ENCODE data around the gene ITPR1.

ITPR1 gene

DNA sequence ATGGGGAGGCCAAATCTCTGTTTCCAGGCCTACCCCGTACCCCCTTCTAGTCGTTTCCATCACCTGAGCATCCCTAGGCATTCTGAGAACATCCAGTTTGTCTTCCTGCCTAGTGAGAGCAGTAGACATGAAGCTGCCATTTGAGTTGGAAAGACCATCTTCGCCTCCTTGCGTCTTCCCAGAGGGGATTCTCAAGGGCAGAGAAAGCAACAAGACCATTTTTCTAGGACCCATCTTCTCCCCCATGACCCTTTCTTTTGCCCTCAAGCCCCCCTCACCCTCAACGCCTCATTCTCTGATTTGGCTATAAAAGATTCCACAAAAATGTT is 337.4 kb downstream of the ITPR1 start:
- no peak overlapping the region for H3K14ac ChIP-seq (ENCODE audit: low read length in 2 of 2)
- 86% methylated on average over 5 of the region's 5 CpGs for WGBS
- no peak overlapping the region for H3K4me3 ChIP-seq (ENCODE audit: insufficient read depth in 1 of 2, low read depth in 1 of 2, low read length in 2 of 2)
- H3K27me3 ChIP-seq (ENCODE audit: control insufficient read depth in 1 of 2, insufficient read depth in 1 of 2, low read length in 2 of 2) = no peaks in the 10 kb centered on the region
- peak overlapping the region; percentile 61 to 100 for H2BK12ac ChIP-seq (ENCODE audit: low read length in 2 of 2)
- H3K9ac ChIP-seq (ENCODE audit: low read length) = peak overlapping the region; percentile 20
- H3K9me3 ChIP-seq (ENCODE audit: control insufficient read depth, low read length) = no peaks in the 10 kb centered on the region
- peaks cover 31% of the 10 kb centered on the region for H3K4me1 ChIP-seq (ENCODE audit: control insufficient read depth, insufficient read depth, low read depth, low read length)
- H3K4ac ChIP-seq (ENCODE audit: low read depth in 1 of 2, low read length in 2 of 2) = peak overlapping the region; percentile 54 to 95
- no peak overlapping the region for H2AFZ ChIP-seq (ENCODE audit: low read depth, low read length)
- H2BK5ac ChIP-seq (ENCODE audit: low read depth, low read length, poor library complexity, severe bottlenecking) = peak overlapping the region; percentile 87
- peak overlapping the region; percentile 86 for H2BK120ac ChIP-seq (ENCODE audit: low read depth, low read length)
- peak overlapping the region; percentile 31 to 90 for H3K18ac ChIP-seq (ENCODE audit: low read depth in 1 of 2, low read length in 2 of 2)
- DNase-seq = no peak
- no peak overlapping the region for H2BK15ac ChIP-seq (ENCODE audit: low read depth, poor library complexity, severe bottlenecking)
- peak overlapping the region; percentile 93 for H3K27ac ChIP-seq (ENCODE audit: low read length, poor library complexity, severe bottlenecking)
- H4K91ac ChIP-seq (ENCODE audit: low read length) = peak overlapping the region; percentile 94
- no peak overlapping the region for H3K4me2 ChIP-seq (ENCODE audit: low read length, poor library complexity, severe bottlenecking)
- H3K23ac ChIP-seq (ENCODE audit: low read length in 2 of 2) = peak overlapping the region in 1 of 2 experiments; percentile 3
- H3K36me3 ChIP-seq (ENCODE audit: control insufficient read depth in 1 of 2, insufficient read depth in 2 of 2, low read depth in 1 of 2, low read length in 2 of 2) = no peaks in the 10 kb centered on the region
- peak overlapping the region; percentile 99 for H2AK5ac ChIP-seq (ENCODE audit: low read length, severe bottlenecking)
- peak overlapping the region; percentile 70 for H4K8ac ChIP-seq (ENCODE audit: low read length)
- no peaks in the 10 kb centered on the region for H3K79me1 ChIP-seq (replicated peaks; ENCODE audit: low read length, poor library complexity, severe bottlenecking)

DNA sequence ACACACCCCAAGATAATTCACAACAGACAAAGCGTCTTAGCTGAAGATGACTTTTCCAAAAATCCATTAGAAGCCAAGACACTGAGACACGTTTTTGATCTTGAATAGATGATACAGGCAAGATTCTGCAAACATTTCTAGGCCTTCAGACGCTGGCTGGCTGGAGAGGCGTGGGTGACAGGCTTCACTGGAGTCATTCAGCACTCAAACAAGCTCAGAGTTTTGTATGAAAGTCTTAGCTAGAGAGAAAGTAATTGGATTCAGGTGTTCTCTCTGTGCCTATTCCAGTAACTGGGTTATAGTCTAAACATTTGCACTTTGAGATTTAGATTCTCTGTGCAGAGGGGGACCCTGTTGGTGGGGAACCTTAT is 338.4 kb downstream of the ITPR1 start:
- Histone ChIP-seq H4K91ac (ENCODE audit: low read length) (no peak overlapping the region), H3K23ac (ENCODE audit: low read length in 2 of 2) (no peak overlapping the region), H3K4me3 (ENCODE audit: insufficient read depth in 1 of 2, low read depth in 1 of 2, low read length in 2 of 2) (no peak overlapping the region), H2AK5ac (ENCODE audit: low read length, severe bottlenecking) (peak overlapping the region; percentile 90), H3K27ac (ENCODE audit: low read length, poor library complexity, severe bottlenecking) (peak overlapping the region; percentile 93), H2BK12ac (ENCODE audit: low read length in 2 of 2) (peak overlapping the region in 1 of 2 experiments; percentile 29), H3K9ac (ENCODE audit: low read length) (peak overlapping the region; percentile 20), H3K14ac (ENCODE audit: low read length in 2 of 2) (no peak overlapping the region), H3K18ac (ENCODE audit: low read depth in 1 of 2, low read length in 2 of 2) (peak overlapping the region; percentile 13 to 50), H3K27me3 (ENCODE audit: control insufficient read depth in 1 of 2, insufficient read depth in 1 of 2, low read length in 2 of 2) (no peaks in the 10 kb centered on the region), H3K9me3 (ENCODE audit: control insufficient read depth, low read length) (no peaks in the 10 kb centered on the region), H2BK5ac (ENCODE audit: low read depth, low read length, poor library complexity, severe bottlenecking) (peak overlapping the region; percentile 98), H3K79me1 (replicated peaks; ENCODE audit: low read length, poor library complexity, severe bottlenecking) (no peaks in the 10 kb centered on the region), H3K4me2 (ENCODE audit: low read length, poor library complexity, severe bottlenecking) (no peak overlapping the region), H2BK120ac (ENCODE audit: low read depth, low read length) (peak overlapping the region; percentile 42), H3K36me3 (ENCODE audit: control insufficient read depth in 1 of 2, insufficient read depth in 2 of 2, low read depth in 1 of 2, low read length in 2 of 2) (no peaks in the 10 kb centered on the region), H3K4ac (ENCODE audit: low read depth in 1 of 2, low read length in 2 of 2) (peak overlapping the region in 1 of 2 experiments; percentile 62), H2BK15ac (ENCODE audit: low read depth, poor library complexity, severe bottlenecking) (no peak overlapping the region), H4K8ac (ENCODE audit: low read length) (peak overlapping the region; percentile 62), H3K4me1 (ENCODE audit: control insufficient read depth, insufficient read depth, low read depth, low read length) (peaks cover 21% of the 10 kb centered on the region), H2AFZ (ENCODE audit: low read depth, low read length) (no peak overlapping the region)
- 23% methylated on average over 4 of the region's 4 CpGs for WGBS
- no peak for DNase-seq

DNA sequence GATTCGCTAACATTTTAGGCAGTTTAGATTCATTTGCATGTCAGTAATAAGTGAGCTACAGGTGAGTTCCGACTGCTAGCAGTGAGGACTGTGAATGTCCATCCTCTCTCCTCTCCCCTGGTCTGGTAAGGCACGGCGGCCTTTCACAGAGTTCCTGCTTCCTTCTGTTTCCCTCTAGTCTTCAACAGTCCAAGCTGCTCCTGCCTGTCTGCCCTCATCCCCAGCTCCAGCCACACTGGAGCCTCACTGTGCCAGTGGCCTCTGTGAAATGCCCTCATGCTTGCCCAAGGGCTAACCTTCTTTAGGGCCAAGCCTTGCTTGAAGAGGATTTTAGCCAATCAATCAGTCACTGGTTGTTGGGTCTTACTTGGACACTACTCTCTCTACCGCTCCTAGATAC is 340.3 kb downstream of the ITPR1 start:
- Histone ChIP-seq H3K27me3 (ENCODE audit: control insufficient read depth in 1 of 2, insufficient read depth in 1 of 2, low read length in 2 of 2) (no peaks in the 10 kb centered on the region), H3K18ac (ENCODE audit: low read depth in 1 of 2, low read length in 2 of 2) (no peak overlapping the region), H2BK120ac (ENCODE audit: low read depth, low read length) (no peak overlapping the region), H3K14ac (ENCODE audit: low read length in 2 of 2) (no peak overlapping the region), H2AFZ (ENCODE audit: low read depth, low read length) (no peak overlapping the region), H3K4me2 (ENCODE audit: low read length, poor library complexity, severe bottlenecking) (no peak overlapping the region), H2BK12ac (ENCODE audit: low read length in 2 of 2) (peak overlapping the region in 1 of 2 experiments; percentile 14), H3K9ac (ENCODE audit: low read length) (no peak overlapping the region), H3K4me3 (ENCODE audit: insufficient read depth in 1 of 2, low read depth in 1 of 2, low read length in 2 of 2) (no peak overlapping the region), H4K91ac (ENCODE audit: low read length) (no peak overlapping the region), H3K79me1 (replicated peaks; ENCODE audit: low read length, poor library complexity, severe bottlenecking) (no peaks in the 10 kb centered on the region), H3K23ac (ENCODE audit: low read length in 2 of 2) (no peak overlapping the region), H3K4me1 (ENCODE audit: control insufficient read depth, insufficient read depth, low read depth, low read length) (peaks cover 13% of the 10 kb centered on the region), H3K4ac (ENCODE audit: low read depth in 1 of 2, low read length in 2 of 2) (no peak overlapping the region), H3K27ac (ENCODE audit: low read length, poor library complexity, severe bottlenecking) (no peak overlapping the region), H3K9me3 (ENCODE audit: control insufficient read depth, low read length) (no peaks in the 10 kb centered on the region), H3K36me3 (ENCODE audit: control insufficient read depth in 1 of 2, insufficient read depth in 2 of 2, low read depth in 1 of 2, low read length in 2 of 2) (no peaks in the 10 kb centered on the region), H2BK15ac (ENCODE audit: low read depth, poor library complexity, severe bottlenecking) (no peak overlapping the region), H2AK5ac (ENCODE audit: low read length, severe bottlenecking) (no peak overlapping the region), H4K8ac (ENCODE audit: low read length) (no peak overlapping the region), H2BK5ac (ENCODE audit: low read depth, low read length, poor library complexity, severe bottlenecking) (no peak overlapping the region)
- DNase-seq = no peak
- WGBS = 96% methylated on average over 5 of the region's 5 CpGs

DNA sequence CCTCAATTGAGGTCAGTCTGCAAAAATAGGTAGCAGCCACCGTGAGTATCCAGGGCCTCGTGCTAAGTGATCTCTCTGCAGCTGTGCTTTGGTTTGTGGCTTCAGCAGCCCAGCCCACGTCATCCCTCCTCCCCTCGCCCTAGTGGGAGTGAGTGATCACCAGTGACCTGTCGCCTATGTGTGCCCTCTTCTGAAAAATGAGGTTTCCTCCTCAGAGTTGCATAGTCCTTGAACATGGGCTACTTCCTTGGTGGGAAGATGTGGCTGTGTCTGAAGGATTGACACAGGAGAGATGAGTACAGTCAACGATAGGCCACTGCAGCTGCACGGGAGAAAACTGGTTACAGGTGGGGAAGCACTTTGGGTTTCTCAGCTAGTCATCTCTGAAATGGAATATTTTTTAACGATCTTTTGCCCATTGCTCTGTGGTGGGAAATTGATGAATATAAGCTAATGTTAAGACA is 341.3 kb downstream of the ITPR1 start:
- Histone ChIP-seq H3K4me3 (ENCODE audit: insufficient read depth in 1 of 2, low read depth in 1 of 2, low read length in 2 of 2) (no peak overlapping the region), H3K18ac (ENCODE audit: low read depth in 1 of 2, low read length in 2 of 2) (peak overlapping the region in 1 of 2 experiments; percentile 82), H2BK12ac (ENCODE audit: low read length in 2 of 2) (no peak overlapping the region), H3K9me3 (ENCODE audit: control insufficient read depth, low read length) (no peaks in the 10 kb centered on the region), H3K36me3 (ENCODE audit: control insufficient read depth in 1 of 2, insufficient read depth in 2 of 2, low read depth in 1 of 2, low read length in 2 of 2) (no peaks in the 10 kb centered on the region), H3K4me2 (ENCODE audit: low read length, poor library complexity, severe bottlenecking) (no peak overlapping the region), H3K14ac (ENCODE audit: low read length in 2 of 2) (no peak overlapping the region), H3K9ac (ENCODE audit: low read length) (no peak overlapping the region), H4K8ac (ENCODE audit: low read length) (no peak overlapping the region), H2BK15ac (ENCODE audit: low read depth, poor library complexity, severe bottlenecking) (no peak overlapping the region), H4K91ac (ENCODE audit: low read length) (no peak overlapping the region), H3K4me1 (ENCODE audit: control insufficient read depth, insufficient read depth, low read depth, low read length) (peaks cover 13% of the 10 kb centered on the region), H2AK5ac (ENCODE audit: low read length, severe bottlenecking) (peak overlapping the region; percentile 5), H3K27ac (ENCODE audit: low read length, poor library complexity, severe bottlenecking) (no peak overlapping the region), H2BK5ac (ENCODE audit: low read depth, low read length, poor library complexity, severe bottlenecking) (no peak overlapping the region), H3K27me3 (ENCODE audit: control insufficient read depth in 1 of 2, insufficient read depth in 1 of 2, low read length in 2 of 2) (no peaks in the 10 kb centered on the region), H2BK120ac (ENCODE audit: low read depth, low read length) (no peak overlapping the region), H3K23ac (ENCODE audit: low read length in 2 of 2) (no peak overlapping the region), H3K4ac (ENCODE audit: low read depth in 1 of 2, low read length in 2 of 2) (no peak overlapping the region), H2AFZ (ENCODE audit: low read depth, low read length) (no peak overlapping the region), H3K79me1 (replicated peaks; ENCODE audit: low read length, poor library complexity, severe bottlenecking) (no peaks in the 10 kb centered on the region)
- WGBS = 87% methylated on average over 8 of the region's 8 CpGs
- peak; percentile 62 for DNase-seq

All from mesenchymal stem cell (in vitro differentiated cells and primary cell).